KG1 (cell line): ENCODE results near the gene ALPL.
A peak's percentile ranks its signal among the peaks of the same experiment; 100 is the strongest.

Experiments
- DNase-seq: peaks from one replicate; lab custom pipeline; 2025; lab: John Stamatoyannopoulos, UW

The ALPL gene

DNA sequence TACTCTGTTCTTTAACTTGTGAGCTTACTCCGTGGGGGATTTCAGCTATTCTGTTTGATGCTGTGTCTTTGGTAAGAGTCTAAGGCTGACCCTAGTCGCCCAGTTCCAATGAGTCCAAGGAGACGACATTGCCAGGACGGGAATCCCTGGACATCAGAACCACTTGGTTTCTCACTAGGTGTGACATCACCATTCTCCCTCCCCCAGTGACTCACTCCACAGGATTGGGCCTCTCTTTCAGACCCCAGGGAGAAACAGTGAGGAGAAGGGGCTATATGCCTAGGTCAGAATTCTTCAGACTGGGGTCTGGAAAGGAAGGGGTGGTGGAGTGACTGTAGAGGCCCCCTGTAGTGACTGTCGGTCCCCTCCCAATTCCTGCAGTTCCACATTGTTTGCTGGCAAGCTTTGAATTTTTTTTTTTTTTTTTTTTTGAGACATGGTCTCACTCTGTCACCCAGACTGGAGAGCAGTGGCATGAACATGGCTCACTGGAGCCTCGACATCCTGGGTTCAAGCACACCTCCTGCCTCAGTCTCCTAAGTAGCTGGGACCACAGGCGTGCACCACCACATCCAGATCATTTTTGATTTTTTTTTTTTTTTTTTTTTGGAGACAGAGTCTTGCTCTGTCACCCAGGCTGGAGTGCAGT is 21.3 kb downstream of the ALPL start:
- no peak for DNase-seq

GRCh38 chr1:21531241-21531640 is 22.0 kb downstream of the ALPL start:
- DNase-seq = no peak

DNA sequence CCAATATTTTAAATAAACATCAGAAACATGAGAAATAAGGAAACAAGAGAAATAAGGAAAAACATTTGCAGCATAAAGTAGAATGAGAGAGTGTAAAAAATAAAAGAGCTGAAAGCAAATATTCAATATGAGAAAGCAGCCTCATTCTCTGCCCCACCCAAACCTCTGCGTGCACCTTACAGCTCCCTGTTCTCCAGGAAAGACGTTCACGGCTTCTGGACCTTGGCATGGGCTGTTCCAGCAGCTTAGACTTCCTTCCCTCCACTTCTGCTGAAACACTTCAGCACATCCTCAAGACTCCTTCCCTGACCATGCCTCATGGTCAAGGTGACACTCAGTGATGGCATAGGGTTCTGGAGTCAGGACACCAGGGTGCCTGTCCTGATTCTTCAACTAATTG is 23.3 kb downstream of the ALPL start:
- no peak for DNase-seq

GRCh38 chr1:21532992-21533534 is 23.8 kb downstream of the ALPL start:
- no peak for DNase-seq

DNA sequence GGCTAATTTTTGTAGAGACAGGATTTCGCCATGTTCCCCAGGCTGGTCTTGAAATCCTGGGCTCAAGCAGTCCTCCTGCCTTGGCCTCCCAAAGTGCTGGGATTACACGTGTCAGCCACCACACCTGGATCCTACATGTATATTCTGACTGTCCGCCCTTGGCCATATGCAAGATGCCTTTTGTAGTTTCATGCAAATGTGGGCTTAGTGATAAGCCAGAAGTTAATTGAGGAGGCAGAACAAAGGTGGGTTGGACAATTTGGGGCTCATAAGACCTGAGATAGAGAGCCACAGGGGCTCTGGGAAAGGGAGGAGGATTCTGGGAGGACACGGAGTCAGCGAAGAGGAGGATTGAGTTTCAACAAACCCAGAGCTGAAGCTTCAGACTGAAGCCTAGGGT is 24.9 kb downstream of the ALPL start:
- DNase-seq = no peak

- DNase-seq = peak; percentile 10
These were observed 25.6 kb downstream of the ALPL start for GRCh38 chr1:21534674-21535378.

DNA sequence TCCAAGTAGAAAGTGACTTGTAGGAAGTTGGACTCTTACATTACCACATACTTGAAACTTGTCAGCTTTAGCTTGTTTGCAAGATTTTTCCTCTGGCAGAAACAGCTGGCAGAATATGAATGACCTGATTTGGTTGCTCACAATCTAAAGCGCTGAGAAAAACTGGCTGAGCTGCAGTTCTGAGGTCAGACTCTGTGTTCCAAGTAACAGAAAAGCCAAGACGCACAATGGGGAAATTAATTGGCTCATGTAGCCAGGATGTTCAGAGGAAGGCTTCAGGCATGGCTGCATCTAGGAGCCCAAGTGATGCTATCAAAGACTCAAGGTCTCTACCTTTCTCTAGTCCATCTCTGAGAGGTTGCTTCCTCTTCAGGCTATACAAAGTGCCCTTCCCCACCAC is 27.0 kb downstream of the ALPL start:
- no peak for DNase-seq

DNA sequence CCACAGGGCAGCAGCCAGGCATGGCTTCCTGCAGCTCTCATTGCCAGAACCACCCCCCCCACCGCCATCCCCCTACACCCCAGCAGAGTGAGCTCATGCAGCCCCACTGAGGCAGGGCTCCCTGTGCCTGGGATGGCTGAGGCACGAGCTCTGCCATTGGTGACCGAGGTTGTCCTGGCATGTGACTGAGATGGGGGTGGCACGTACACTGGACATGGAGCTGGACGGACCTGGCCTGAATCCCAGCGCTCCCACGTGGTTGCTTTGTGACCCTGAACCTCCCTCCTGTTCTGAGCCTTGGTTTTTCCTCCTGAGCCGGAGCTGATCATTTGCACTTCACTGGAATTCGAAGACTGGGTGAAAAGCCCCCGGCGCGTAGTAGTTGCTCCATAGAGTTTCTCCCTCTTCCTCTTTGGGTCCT is 28.3 kb downstream of the ALPL start:
- DNase-seq = no peak

DNA sequence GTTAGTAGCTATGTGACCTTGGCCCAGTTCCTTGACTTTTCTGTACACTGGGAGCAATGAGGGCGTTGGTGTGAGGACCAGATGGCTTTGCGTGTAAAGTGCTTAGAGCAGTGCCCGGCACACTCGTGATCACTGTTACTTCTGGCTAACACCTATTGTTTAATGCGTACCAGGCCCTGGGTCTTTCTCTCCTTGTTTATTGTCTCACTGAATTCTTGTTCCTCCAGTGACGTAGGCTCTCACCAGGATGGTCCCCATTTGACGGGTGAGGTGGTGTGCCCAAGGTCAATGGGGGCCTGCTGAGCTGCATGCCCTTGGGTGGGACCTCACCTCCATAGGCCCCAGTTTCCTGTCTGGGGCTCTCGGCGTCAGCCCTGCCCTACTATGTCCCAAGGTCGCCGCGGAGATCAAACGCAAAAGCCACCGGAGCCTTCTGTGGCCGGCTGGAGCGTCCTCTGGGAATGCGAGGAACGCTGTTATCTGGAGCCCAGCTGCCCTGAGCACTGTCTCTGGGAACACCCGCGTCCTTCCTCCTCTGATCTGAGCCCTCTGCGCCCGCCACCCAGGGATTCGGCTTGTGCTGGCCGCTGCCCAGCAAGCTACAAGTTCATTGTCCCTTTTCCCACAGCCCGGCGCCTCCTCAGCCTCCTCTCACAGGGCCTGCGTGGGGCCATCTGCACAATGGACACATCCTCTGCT is 28.9 kb downstream of the ALPL start:
- DNase-seq = no peak

- no peak for DNase-seq
These were observed 30.7 kb downstream of the ALPL start for GRCh38 chr1:21539933-21540332.

DNA sequence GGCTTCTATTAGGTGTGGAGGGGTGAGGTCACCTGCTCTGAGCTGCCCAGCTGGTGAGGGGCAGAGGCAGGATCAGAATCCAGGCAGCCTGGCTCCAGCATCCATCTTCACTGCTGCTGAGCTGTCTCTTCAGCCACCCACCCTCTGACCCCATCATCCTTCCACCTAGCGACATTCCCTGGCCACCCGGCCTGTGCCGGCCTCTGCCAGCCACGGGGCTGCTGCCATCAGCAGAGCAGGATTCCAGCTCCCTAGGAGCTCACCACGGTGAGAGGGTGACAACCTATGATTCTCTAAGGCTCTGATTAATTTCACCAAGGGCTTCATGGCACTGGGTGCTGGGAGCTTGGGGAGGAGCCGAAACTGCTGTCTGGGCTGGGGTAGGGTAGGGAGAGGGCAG is 32.1 kb downstream of the ALPL start:
- no peak for DNase-seq

DNA sequence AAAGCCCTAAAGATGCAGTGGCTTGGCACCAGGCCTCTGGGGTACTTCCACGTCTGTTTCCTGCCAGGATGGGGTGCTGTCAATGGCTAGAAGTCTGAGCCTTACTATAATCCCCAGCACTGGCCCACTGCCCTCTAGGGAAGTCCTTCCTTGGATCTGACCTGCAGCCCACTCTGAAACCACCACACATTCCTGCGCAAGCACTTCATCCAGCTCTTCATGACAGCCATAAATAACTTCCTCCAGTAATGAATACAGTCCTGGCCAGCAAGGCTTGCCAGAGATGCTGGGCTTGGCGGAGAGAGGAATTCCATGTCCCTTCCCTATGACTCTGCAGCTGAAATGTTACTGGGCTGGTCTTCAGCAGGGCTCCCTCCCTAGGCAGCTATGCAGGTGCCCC is 32.6 kb downstream of the ALPL start:
- DNase-seq = no peak

GRCh38 chr1:21543598-21543997 is 34.4 kb downstream of the ALPL start:
- DNase-seq = no peak

DNA sequence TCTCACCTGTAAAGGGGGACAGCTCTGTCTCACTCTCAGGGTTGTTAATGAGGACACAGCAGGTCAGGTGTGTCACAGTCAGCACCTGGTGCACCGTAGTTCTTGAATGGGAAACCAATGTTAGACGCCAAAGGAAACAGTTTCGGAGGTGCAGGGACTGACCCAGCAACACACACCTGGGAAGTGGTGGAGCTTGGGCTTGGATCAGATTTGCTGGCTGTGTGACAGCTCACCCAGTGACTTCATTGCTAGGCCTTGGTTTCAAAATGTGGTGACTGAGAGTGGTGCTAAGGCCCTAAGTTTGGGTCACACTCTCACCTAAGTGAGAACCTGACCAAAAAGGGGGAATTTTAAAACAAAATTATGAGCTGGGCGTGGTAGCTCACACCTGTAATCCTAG is 34.9 kb downstream of the ALPL start:
- no peak for DNase-seq

DNA sequence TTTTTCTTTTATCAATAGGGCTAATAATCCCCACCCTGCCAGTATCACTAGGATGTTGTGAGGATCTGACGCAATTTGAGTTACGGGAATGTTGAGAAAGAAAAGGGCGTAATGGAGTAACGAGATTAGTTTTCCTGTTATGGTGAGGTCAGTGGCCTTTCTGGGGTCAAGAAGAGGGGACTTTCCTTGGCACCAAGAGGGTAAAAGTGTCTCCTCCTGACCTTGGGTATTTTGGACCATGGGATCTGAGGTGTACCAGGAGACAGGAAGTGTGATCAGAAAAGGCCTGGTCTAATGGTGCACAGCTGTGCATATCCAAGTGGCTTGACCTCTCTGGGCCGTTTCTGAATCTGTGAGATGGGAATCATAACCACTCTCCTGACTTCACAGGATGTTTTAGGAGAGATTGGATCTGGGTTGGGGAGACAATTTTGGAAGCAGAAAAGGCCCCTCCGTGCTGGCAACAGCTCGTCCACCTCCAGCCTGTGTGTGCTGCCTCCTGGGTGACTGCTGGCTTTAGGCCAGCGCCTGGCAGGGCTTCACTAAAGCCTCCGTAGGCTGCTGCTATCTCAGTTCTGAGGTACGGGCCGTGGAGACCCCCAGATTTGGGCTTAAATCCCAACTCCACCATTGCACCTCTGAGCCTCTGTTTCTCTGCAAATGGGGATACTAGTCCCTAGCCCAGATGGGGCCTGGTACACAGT is 37.1 kb downstream of the ALPL start:
- no peak for DNase-seq

GRCh38 chr1:21547876-21548275 is 38.7 kb downstream of the ALPL start:
- DNase-seq = no peak

DNA sequence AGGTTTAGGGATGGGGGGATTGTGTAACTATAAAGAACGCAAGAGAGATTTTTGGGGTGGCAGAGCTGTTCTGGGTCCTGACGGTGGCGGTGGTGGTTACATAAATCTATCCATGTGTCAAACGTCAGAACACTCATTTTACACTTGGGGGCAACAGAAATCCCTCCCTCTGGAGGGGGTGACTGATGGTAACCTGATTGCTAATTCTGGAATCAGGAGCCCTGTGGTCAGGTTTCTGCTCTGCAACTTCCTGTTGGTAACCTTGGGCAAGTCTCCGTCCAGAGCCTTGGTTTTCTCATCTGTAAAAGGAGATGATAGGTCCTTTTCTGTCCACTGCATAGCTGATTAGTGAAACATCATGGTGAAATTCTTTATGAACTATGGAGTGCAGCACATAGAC is 40.9 kb downstream of the ALPL start:
- no peak for DNase-seq

GRCh38 chr1:21550866-21551475 is 41.7 kb downstream of the ALPL start:
- DNase-seq = no peak

- DNase-seq = no peak
These were observed 43.5 kb downstream of the ALPL start for GRCh38 chr1:21552715-21553114.

- no peak for DNase-seq
These were observed 44.1 kb downstream of the ALPL start for GRCh38 chr1:21553116-21553926.
